LNCaP clone FGC (cell line): Measurements from ENCODE around the gene WASF3.

ENCODE experiments used
- DNase-seq: peaks from one replicate; pipeline ENCODE4 v3.0.0-alpha.2; 2011; ENCODE audit warnings: low read depth
- H3K4me3 ChIP-seq: 2 replicates; pipeline ENCODE4 v1.5.1; 2011; ENCODE audit warnings: mild to moderate bottlenecking, low read depth, low read length, control low read depth
- CTCF ChIP-seq: IDR thresholded peaks from 2 replicates; pipeline ENCODE4 v1.5.1; 2012; ENCODE audit warnings: mild to moderate bottlenecking; ENCODE audit not compliant: control insufficient read depth, insufficient read depth; ENCODE audit errors: extremely low read depth

Gene WASF3

GRCh38 chr13:26685606-26686005, 128.1 kb downstream of the WASF3 start:
- H3K4me3 ChIP-seq, result no peak overlapping the region
- DNase-seq, result no peak
- TF ChIP-seq CTCF, result no peak

- H3K4me3 ChIP-seq, result no peak overlapping the region
- TF ChIP-seq CTCF, result no peak
- DNase-seq, result no peak
Observed at GRCh38 chr13:26686285-26686684, 128.8 kb downstream of the WASF3 start.

- DNase-seq, result no peak
- no peak for TF ChIP-seq CTCF
- H3K4me3 ChIP-seq, result no peak overlapping the region
Observed at GRCh38 chr13:26688286-26688685, 130.8 kb downstream of the WASF3 start.

GRCh38 chr13:26688980-26689379, 131.5 kb downstream of the WASF3 start:
- DNase-seq, result no peak
- no peak for TF ChIP-seq CTCF
- H3K4me3 ChIP-seq, result no peak overlapping the region

GRCh38 chr13:26693749-26694463, 136.4 kb downstream of the WASF3 start:
- H3K4me3 ChIP-seq, result no peak overlapping the region
- no peak for TF ChIP-seq CTCF
- no peak for DNase-seq

GRCh38 chr13:26694609-26695359, 137.3 kb downstream of the WASF3 start:
- no peak overlapping the region for H3K4me3 ChIP-seq
- DNase-seq, result no peak
- TF ChIP-seq CTCF, result no peak
